Fibroblast of villous mesenchyme (primary cell): ENCODE data around the gene TRIOBP. TPM values are rescaled to one million over a fixed set of nuclear protein-coding genes. Genes with fewer than 3 reads are reported as not detected.

Source experiments
- DNase-seq: peaks from one replicate; pipeline ENCODE4 v3.0.0-alpha.2; 2010; ENCODE audit warnings: low read depth
- H3K4me3 ChIP-seq: 2 replicates; pipeline ENCODE4 v1.5.1; 2011; ENCODE audit warnings: low read depth, mild to moderate bottlenecking, low read length
- total RNA-seq: library from RNA; depleted of rRNA; stranded (reverse); fragments of >200 nt; gene quantifications from 2 replicates; pipeline ENCODE4 v1.2.3, GENCODE V29; 2012
- TF ChIP-seq, protein P1 (sequence below): IDR thresholded peaks from 2 replicates; pipeline ENCODE4 v1.5.1; 2012; ENCODE audit warnings: low read depth, mild to moderate bottlenecking, low read length; ENCODE audit not compliant: insufficient read depth

TRIOBP gene
- total RNA-seq, 1 donor: 121 TPM

GRCh38 chr22:37725551-37726240, 28.8 kb downstream of the TRIOBP start:
- TF ChIP-seq, protein P1, sequence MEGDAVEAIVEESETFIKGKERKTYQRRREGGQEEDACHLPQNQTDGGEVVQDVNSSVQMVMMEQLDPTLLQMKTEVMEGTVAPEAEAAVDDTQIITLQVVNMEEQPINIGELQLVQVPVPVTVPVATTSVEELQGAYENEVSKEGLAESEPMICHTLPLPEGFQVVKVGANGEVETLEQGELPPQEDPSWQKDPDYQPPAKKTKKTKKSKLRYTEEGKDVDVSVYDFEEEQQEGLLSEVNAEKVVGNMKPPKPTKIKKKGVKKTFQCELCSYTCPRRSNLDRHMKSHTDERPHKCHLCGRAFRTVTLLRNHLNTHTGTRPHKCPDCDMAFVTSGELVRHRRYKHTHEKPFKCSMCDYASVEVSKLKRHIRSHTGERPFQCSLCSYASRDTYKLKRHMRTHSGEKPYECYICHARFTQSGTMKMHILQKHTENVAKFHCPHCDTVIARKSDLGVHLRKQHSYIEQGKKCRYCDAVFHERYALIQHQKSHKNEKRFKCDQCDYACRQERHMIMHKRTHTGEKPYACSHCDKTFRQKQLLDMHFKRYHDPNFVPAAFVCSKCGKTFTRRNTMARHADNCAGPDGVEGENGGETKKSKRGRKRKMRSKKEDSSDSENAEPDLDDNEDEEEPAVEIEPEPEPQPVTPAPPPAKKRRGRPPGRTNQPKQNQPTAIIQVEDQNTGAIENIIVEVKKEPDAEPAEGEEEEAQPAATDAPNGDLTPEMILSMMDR: no peak
- DNase-seq: no peak
- H3K4me3 ChIP-seq: no peak overlapping the region

DNA sequence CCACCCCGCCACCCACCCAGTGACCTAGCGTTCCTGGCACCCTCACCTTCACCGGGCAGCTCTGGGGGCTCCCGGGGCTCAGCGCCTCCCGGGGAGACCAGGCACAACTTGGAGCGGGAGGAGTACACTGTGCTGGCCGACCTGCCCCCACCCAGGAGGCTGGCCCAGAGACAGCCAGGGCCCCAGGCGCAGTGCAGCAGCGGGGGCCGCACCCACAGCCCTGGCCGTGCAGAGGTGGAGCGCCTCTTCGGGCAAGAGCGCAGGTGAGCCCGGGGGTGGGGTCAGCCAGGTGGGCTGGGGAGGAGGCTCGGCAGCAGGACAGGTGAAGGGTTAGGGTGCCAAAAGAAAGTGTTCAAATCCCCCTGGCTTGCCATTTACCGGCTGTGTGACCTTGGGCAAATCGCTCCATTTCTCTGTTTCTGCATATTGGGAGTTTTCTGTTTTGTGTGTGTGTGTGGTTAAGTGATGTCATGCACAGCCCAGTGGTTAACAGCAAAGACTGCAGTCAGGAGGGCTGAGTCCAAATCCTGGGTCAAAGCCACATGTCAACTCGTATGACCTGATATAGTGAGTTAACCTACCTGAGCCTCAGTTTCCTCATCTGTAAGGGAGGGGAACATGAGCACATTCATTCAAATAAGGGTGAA, 29.5 kb downstream of the TRIOBP start:
- peak; percentile 45 for DNase-seq
- TF ChIP-seq, protein P1: peak; percentile 33
- no peak overlapping the region for H3K4me3 ChIP-seq

GRCh38 chr22:37728620-37729019, 31.8 kb downstream of the TRIOBP start:
- H3K4me3 ChIP-seq: no peak overlapping the region
- TF ChIP-seq, protein P1: no peak
- no peak for DNase-seq

- H3K4me3 ChIP-seq: no peak overlapping the region
- TF ChIP-seq, protein P1: peak; percentile 24
- DNase-seq: no peak
These were observed 35.1 kb downstream of the TRIOBP start for GRCh38 chr22:37731804-37732471.

DNA sequence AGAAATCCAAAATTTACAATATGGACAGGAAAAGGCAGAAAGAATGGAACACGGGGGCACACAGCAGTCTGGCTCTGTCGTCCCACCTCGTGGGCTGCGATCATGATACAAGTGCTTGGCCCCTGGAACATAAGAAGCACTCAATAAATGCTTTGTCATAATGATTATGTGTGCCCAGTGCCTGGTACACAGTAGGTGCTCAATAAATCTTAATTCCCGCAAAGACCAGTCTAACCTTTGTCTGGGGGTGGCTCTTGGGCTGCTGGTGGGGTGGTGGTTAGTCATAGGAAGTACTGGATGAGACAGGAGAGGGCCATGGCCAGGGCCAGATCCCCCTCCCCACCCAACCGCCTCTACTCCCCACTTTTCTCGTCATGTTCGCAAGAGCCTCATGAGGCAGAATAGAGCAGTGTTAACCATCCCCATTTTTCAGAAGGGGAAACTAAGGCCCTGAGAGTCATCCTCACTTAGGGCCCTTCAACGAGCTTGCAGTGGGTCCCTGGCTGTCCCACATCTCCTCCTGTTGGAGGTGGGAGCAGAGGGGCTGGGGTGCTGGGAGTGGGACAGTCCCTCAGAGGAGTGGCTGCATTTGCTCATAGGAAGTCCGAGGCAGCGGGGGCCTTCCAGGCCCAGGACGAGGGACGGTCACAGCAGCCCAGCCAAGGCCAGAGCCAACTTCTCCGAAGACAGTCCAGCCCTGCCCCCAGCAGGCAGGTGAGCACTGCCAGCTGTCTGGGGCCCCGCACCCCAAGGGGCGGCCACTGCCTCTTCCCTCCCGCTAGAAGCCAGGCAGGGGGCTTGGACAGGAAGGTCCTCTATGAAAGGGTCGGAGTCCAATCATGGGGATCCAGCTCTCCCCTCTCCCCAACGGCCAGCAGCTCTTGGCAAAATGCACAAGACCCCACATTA, 36.1 kb downstream of the TRIOBP start:
- no peak for DNase-seq
- TF ChIP-seq, protein P1: no peak
- H3K4me3 ChIP-seq: no peak overlapping the region

- no peak for DNase-seq
- no peak overlapping the region for H3K4me3 ChIP-seq
- TF ChIP-seq, protein P1: no peak
These were observed 37.0 kb downstream of the TRIOBP start for GRCh38 chr22:37733625-37734401.
